RPMI7951 (cell line): ENCODE measurements around the gene ZNF296. TPM values are rescaled to one million over a fixed set of nuclear protein-coding genes. Genes with fewer than 3 reads are reported as not detected.
A peak's percentile ranks its signal among the peaks of the same experiment; 100 is the strongest.

ENCODE experiments used
- DNase-seq: peaks from one replicate; pipeline ENCODE4 v3.0.0-alpha.2; 2012; ENCODE audit warnings: low read depth
- total RNA-seq: library from RNA; depleted of rRNA; stranded (reverse); fragments of >200 nt; shearing (Covaris generic); gene quantifications from 2 replicates; pipeline ENCODE4 v1.2.3, GENCODE V29; 2014

Gene ZNF296
- total RNA-seq, 1 experiment from 2014 or later: 0.48 TPM

DNA sequence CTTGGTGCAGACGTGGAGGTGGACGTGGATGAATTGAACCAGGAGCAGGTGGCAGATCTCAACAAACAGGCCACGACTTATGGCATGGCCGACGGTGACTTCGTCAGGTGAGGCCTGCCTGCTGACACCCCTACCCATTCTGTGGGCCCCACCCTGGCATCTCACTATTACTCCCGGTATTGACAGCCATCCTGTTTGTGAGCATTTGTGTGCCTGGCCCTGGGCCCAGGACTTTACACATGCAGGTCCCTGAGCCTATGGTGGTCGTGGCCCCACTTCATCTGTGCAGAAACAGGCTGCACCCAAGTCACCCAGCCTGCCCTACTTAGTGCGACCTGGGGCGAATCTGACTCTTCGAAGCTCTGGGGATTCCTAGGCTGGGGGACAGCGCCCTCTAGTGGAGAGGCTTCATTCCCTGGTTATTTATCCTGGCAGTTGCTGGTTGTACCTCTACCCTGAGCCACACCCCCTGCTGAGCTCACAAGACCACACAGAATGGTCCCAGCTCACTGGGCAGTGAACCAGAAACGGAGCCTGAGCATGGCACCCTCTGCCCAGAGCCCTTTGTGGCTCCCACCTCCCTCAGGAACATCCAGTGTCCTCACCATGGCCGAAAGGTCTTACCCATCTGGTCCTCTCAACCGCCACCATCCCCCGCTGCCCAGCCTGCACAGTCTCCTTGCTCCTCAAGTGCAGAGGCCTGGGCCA lies 16.9 kb downstream of the ZNF296 start:
- DNase-seq: peak; percentile 65

DNA sequence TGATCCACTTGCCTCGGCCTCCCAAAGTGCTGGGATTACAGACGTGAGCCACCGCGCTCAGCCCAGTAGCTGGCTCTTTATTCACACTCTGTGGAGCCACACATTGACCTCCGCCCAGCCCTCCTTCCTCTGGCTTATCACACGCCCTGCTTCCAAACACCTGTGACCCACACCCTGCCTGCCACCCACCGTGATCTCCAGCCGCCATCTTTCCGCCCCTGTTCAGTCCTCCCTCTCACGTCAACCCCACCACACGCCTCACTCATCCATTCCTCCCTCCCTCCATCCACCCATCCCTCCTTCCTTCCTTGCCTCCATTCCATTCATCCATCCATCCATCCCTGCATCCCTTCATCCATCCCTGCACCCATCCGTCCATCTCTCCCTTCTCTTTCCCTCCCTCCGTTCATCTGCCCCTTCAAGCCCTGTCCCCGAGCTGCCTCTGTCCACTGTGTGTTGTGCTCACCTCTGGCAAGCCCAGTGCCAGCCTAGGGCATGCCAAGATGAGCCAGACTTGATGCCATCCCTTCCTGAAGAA lies 17.6 kb downstream of the ZNF296 start:
- no peak for DNase-seq

DNA sequence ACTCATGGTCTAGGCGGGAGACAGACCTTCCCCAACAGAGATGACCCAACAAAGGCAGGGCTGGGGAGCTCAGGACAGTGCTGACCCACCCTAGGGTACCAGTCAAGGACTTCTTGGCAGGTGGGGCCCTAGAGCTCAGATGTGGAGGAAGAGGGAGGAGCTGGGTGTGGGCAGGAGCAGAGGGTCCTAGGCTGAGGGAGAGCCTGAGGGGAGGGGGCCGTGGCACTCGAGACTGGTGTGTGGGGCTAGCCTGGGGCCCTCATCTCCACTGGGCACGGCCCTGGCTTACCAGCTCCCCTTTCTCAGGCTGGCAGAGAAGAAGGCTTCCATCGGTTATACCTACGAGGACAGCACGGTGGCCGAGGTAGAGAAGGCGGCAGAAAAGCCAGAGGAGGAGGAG lies 18.8 kb downstream of the ZNF296 start:
- DNase-seq: no peak

DNA sequence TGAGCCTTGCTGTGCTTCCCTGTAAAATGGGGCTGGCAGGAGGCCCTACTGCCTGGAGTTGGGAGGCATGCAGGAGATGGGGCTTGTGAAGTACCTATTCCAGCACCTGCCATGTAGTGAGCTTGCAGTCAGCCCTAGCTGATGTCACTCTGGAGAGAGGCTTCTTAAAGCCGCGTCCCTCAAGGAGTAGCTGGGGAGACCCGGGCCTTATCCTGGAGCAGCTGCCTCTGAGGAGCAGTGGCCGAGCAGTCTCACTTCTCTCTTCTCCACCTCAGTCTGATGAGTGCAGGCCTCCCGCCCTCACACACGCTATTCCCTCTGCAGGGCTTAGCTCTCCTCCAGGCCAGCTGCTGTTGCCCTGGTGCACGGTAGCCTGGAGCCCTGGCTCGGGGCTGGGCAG lies 19.4 kb downstream of the ZNF296 start:
- no peak for DNase-seq

DNA sequence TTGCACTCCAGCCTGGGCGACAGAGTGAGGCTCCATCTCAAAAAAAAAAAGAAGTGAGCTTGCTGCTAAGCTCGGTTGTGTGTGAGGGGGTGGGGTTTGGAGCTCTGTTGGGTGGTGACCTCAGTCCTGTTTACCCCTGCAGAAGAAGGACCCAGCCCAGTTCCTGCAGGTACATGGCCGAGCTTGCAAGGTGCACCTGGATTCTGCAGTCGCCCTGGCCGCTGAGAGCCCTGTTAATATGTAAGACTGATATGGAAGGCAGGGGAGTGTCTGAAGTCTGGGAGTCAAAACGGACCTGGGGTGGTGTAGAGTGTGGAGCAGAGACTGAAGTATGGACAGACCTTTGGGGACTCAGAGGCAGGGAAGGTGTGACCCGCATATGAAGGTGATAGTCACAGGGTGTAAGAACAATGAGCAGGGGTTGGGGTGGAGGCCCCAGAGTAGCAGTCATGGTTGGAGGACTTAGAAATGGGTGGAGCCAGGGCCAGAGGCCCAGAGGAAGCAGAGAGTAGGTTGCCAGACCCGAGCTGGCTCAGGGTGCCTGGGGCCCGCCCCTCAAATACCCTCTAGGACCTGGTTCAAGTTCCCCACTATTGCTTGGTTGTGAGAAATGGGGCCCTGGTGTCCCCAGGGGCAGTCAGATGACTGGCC lies 24.2 kb downstream of the ZNF296 start:
- no peak for DNase-seq

DNA sequence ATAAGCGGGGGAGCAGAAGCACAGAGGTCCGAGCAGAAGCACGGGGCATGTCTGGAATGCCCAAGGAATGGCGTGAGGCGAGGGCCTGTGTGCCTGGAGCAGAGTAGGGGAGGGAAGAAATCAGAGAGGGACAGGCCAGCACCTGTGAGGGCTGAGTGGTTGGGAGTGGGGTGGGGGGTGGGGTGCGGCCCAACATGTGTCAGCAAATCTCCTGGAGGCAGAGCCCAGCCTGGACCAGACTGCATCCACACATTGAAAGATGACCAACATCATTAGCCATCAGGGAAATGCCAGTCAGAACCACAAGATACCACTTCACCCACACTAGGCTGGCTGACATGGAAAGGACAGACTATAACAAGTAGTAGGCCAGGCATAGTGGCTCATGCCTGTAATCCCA lies 26.2 kb downstream of the ZNF296 start:
- DNase-seq: no peak

DNA sequence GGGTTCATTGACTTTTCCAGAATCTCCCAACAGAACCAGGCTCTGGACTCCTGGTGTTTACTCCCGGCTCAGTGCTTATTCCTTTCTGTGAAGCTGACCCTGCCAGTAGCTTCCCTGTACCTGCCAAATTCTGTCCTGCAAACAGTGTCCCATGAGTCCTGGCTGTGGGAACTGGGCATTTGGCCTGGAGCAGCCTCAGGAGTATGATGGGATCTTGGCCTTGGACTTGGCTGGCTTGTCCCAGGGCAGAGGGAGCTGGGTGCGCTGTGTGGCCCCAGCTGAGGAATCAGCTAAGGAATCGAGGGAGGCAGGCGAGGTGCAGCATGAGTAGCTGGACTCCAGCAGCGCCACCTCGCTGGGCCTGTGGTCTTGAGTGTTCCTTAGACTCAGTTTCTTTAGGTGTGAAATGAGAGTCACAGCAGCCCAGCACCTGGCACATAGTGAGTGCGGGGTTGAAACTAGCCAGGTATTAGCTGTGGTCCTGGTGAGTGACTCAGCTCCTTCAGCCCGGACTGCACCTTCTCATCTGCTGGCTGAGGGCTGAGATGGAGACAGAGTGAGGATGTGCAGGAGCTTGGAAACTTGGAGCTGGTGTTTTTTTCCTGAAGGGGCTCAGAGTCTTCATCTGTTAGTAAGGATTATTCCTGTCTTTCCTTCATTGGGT lies 27.1 kb downstream of the ZNF296 start:
- no peak for DNase-seq

DNA sequence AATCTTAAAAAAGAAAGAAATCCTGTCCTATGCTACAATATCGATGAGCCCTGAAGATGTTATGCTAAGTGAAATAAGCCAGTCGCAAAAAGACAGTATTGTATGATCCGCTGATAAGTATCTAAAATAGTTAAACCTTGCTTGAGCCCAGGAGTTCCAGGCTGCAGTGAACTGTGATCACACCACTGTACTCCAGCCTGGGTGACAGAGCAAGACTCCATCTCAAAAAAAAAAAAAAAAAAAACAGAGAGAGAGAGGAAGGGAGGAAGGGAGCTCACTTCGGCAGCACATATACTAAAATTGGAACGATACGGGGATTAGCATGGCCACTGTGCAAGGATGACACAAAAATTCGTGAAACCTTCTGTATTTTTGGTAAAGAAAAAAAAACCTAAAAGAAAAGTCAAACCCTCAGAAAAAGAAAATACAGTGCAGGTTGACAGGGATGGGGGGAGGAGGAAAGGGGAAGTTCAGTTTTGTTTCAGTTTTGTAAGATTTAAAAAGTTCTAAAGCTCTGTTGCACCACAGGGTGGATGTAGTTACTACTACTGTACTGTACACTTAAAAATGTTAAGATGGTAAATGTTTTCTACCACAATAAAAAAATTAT lies 29.0 kb downstream of the ZNF296 start:
- DNase-seq: no peak

DNA sequence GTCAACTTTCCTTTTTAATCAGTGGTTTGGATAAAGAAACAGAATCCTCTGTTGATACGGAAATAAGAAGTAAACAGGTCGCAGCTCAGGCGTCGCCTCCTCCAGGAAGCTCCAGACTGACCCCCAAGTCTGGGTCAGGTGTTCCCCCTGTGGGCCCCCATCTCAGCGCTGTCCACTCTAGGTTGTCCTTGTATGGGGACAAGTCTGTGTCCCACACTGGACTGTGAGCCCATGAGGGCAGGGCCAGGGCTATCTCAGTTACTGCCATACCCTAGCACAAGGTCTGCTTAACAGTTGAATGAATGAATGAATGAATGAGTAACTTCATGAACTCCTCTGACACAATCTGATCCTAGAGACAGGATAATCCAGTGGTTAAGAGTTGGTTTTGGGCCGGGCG lies 29.9 kb downstream of the ZNF296 start:
- no peak for DNase-seq

DNA sequence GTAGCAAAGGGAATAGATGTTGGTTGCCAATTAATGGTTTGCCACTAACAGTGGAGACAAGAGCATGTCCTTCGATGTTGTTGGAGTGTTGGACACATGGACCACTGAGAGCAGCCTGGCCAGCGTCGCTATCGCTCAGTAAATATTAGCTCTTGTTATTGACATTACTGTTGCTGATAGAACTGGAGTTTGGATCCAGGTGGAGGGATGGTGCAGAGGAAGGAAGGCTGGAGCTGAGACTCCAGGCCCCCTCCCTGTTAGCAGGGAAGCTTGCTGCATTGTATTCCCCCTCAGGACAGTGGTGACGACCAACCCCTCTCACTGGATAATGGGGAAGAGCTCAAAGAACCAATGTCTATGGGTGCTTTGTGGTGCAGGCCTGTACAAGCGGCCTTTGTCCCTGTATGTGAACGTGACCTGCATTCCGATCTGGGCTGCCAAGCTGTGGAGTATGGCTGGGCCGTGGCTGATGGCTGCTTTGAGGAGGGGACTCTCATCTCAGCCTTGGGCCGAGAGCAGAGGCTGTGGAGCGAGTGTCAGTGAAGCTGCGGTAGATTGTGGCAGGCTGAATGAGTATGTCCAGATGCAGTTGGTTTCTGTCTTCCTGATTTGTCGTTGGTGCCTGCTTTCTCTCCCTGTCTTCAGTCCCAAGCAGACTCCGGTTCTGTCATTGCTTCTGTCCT lies 30.5 kb downstream of the ZNF296 start:
- DNase-seq: no peak

DNA sequence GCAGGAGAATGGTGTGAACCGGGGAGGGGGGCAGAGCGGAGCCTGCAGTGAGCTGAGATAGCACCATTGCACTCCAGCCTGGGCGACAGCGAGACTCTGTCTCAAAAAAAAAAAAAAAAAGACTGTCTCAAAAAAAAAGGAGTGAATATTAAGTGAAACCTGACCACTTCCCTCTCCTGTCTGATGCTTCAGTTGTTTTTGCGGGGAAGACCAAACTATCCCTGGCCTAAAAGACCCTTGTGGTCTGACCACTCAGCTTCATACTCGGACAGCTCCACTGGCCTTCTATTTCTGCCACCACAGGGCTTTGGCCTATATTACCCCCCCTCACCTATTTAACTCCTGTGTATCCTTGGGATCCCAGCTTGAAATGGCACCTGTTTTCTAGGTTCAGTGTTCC lies 35.2 kb downstream of the ZNF296 start:
- no peak for DNase-seq

DNA sequence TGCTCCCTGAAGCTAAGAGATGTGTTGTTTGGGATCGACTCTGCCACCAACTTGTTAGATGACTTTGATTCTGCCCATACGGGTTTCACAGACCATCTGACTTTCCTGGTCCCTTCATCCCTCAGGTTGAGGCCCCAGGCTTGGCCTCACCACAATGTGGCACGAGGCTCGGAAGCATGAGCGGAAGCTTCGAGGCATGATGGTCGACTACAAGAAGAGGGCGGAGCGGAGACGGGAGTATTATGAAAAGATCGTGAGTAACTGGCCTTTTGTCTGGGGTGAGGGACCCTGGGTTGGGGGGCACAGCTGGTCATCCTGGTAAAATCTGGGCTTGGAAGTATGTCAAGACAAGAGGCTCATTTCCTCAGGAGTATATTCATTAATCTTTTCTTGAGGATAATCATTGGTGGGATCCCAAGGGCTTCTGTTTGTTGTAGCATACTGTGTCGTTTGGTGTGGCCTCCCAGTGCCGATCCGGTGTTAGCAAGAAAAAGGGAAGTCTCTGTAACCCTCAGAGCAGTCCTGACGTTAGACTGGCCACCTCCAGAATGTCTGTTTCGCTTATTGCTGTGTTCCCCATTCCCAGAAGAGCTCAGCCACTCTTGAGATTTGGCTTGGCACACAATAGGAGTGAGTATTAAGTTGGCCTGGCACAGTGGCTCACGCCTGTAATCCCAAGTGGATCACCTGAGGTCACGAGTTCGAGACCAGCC lies 36.1 kb downstream of the ZNF296 start:
- no peak for DNase-seq

DNA sequence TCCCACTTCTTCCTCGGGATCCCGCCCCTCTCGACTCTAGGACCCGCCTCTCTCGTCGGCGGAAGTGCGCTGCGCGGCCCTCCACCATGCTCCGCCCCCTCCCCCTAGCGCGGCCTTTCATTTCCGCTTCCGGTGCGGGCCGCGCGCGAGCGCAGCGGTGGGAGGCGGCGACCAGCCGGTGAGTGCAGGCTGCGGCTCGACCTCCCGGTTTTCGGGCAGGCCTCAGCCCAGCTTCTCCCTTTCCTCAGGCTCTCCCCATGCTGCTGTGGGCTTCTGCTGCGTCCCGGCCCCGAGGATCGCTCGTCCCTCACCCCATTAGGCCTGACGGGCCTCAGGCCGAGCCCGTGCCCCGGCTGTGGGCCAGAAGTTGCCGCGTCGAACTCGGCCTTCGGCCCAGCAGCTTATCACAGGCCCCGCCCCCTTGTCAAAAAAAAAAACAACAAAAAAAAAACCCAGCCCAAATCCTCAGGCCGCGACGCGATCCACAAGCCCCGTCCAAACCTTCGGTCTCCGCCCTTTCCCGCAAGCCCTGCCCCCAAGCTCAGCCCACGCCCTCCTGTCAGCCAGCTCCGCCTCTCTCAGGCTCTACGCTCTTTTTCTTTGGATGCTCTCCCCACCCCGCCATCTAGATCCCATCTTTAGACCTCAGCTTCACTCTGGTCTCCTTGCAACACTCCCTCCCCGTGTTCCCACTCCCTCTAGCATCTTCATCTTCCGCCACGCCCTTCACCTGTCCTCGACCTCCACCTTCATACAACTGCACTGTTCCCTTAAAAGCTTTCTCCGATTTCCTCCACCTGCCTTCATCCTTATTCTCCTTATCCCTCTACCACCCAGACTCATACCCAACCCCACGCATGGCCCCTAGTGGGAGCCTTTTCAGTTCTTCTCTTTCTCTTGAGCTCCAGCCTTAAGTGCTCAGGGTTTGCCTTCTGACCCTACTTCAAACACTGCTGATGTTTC lies 37.1 kb downstream of the ZNF296 start, which contains the start of gene CLASRP:
Gene CLASRP, plus strand, starts transcription at position 115 of the 963 bp plus-strand sequence. CDS start 1,168 bp downstream, outside the sequence.
- peak; percentile 88 for DNase-seq

DNA sequence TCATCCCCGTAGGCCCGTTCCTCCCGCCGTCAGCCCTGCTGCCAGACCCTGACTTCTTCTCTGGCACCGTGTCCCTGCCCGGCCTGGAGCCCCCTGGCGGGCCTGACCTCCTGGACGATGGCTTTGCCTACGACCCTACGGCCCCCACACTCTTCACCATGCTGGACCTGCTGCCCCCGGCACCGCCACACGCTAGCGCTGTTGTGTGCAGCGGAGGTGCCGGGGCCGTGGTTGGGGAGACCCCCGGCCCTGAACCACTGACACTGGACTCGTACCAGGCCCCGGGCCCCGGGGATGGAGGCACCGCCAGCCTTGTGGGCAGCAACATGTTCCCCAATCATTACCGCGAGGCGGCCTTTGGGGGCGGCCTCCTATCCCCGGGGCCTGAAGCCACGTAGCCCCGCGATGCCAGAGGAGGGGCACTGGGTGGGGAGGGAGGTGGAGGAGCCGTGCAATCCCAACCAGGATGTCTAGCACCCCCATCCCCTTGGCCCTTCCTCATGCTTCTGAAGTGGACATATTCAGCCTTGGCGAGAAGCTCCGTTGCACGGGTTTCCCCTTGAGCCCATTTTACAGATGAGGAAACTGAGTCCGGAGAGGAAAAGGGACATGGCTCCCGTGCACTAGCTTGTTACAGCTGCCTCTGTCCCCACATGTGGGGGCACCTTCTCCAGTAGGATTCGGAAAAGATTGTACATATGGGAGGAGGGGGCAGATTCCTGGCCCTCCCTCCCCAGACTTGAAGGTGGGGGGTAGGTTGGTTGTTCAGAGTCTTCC lies 38.7 kb downstream of the ZNF296 start:
- no peak for DNase-seq

DNA sequence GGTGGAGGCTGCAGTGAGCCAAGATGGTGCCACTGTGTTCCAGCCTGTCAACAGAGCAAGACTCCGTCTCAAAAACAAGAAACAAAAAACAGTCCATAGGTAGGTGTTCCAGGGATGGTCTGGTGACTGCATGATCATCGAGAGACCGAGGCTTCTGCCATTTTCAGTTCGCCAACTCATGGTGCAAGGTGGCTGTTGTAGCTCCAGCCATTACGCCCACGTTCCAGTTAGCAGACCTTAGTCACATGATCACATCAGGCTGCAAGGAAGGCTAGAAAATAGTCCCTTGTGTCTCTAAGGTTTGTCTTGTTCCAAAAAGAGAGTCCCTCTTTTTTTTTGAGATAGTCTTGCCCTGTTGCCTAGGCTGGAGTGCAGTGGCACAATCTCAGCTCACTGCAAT lies 40.5 kb downstream of the ZNF296 start:
- no peak for DNase-seq

DNA sequence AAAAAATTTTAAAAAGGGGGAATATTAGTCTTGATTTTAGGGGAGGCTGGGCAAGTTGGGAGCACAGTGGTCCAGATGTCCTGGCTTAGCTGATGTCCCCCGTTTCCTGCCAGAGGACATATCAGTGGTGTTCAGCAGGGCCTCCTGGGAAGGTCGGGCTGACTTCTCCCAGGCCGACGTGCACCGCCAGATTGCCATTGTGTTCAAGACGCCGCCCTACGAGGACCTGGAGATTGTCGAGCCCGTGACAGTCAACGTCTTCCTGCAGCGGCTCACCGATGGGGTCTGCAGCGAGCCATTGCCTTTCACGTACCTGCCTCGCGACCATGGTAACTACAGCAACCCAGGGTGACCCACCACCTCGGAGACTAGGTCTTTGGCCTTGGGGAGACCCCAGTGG lies 43.9 kb downstream of the ZNF296 start:
- DNase-seq: no peak

DNA sequence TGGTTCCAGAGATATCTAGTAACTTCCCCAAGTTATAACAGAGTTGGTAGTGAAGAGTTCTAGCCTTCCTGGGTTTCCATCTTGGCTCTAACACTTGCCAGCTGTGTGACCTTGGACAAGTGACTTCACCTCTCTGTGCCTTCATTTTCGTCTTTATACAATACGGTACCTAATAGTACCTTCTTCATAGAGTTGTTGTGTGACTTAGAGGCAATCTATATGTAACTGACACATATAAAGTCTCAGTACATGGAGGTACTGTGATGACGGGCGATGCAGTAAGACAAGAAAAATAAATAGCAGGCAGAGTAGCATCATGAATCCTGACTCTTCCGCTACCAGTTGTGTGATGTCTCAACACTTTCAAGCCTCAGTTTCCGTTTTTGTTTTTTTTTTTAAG lies 45.5 kb downstream of the ZNF296 start:
- no peak for DNase-seq

DNA sequence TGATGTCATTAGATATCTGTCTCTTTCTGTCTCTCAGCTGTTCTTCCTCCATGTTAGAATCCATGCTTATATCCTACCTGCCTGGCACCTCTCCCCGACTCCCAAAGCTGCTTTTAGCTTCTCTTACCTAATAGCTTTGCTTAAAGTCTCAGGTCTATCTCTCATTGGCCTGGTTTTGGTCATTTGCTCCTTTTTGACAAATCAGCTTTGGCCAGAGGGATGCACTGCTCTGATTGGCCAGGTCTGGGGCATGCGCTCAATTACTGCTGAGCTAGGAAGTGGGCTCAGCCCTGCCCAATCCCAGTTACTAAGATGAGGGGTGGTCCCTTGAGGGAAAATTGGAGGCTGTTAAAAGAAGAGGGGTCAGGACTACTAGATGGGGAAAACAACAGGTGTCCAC lies 48.9 kb downstream of the ZNF296 start:
- DNase-seq: no peak

DNA sequence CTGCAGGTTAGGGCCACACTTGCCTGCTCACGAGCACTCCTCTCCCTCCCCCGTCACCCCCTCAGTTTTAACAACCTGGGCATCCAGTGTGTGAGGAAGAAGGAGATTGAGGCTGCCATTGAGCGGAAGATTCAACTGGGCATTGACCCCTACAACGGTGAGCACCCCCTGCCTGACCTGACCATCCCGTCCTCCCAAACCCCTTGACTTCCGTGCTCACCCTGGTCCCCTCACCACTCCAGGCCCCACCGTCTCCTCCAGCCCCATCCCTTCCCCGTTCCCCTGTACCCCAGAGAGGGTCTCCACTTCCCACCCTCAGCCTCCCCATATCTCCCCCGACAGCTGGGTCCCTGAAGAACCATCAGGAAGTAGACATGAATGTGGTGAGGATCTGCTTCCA lies 51.0 kb downstream of the ZNF296 start:
- DNase-seq: no peak
